A549 treated with ZK216348 at 1 μM for 4 hours (cell line): Measurements from ENCODE around the gene ASB4. TPM values are rescaled to one million over a fixed set of nuclear protein-coding genes. Genes with fewer than 3 reads are reported as not detected.

Experiments
- total RNA-seq: library from RNA; stranded (reverse); fragments of 200-300 nt; extraction: Qiagen RNA extraction; gene quantifications from 5 replicates; pipeline ENCODE4 v1.2.3, GENCODE V29; 2022; ENCODE audit warnings: low read depth

The ASB4 gene
- 0.15 to 0.56 TPM (median 0.25 TPM) in 5 replicates for total RNA-seq

DNA sequence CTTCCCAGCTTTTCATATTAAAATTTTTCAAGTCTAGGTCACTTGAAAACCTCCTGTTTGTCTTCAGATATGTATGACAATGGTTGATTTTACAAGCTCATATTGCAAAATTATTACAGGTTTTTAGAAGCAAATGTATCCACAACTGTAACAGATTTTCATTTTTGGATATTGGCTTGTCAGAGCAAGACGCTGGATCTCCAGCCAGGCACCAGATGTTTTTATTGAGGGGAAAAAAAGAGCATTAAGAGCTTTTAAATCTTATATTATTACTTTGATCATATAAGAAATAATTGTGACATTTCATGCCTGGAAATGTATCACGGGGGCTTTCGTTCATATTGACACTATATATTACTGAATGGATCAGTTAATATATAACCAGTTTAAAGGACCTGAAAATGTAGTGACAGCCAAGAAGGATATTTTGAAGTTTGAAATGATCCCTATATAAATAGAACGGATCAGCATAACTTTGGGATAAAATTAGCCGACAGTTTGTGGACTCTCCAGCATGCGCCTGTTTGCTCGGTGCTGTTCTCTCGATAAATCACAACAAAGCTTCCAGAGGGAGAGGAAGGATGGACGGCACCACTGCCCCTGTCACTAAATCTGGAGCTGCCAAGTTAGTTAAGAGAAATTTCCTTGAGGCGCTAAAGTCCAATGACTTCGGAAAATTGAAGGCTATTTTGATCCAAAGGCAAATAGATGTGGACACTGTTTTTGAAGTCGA is at the start of gene ASB4:
Gene ASB4 (plus strand): TSS at position 553 of the 733 bp plus-strand sequence. CDS start 29 bp downstream, at position 582.

Other genes starting within 250 kb of the ASB4 start
- 0.37 to 1.5 TPM (median 0.92 TPM) in 5 replicates for gene PON1, start 161.4 kb upstream of the ASB4 start, total RNA-seq
- gene PON3, start 89.6 kb upstream of the ASB4 start, total RNA-seq, result 33.5 to 45.3 TPM (median 34.6 TPM) in 5 replicates
- gene PON2, start 50.9 kb upstream of the ASB4 start, total RNA-seq, result 266 to 375 TPM (median 346 TPM) in 5 replicates
- gene PDK4, start 110.6 kb downstream of the ASB4 start, total RNA-seq, result 9.4 to 17.3 TPM (median 16.3 TPM) in 5 replicates